Lower leg skin (tissue), 3 donors: Measurements from ENCODE around the gene PYGO2.

ENCODE experiments used
- CTCF ChIP-seq, 3 donors: fragments of 450-650 bp; IDR thresholded peaks; one replicate each; pipeline ENCODE4 v1.5.1; 2016; ENCODE audit warnings: antibody characterized with exemption in 3 of 3, mild to moderate bottlenecking in 3 of 3, moderate library complexity in 2 of 3
- POLR2A ChIP-seq, 2 donors: fragments of 450-650 bp; IDR thresholded peaks; one replicate each; pipeline ENCODE4 v1.6.1; 2016 to 2017; ENCODE audit warnings: antibody characterized with exemption in 2 of 2, mild to moderate bottlenecking in 1 of 2, moderate library complexity in 1 of 2

- TF ChIP-seq CTCF (IDR thresholded peaks at IDR 0.05) (no peak), POLR2A (IDR thresholded peaks at IDR 0.05) (no peak)
These were observed 48.2 kb upstream of the PYGO2 start for GRCh38 chr1:155009742-155010141.
